Gastrocnemius medialis (tissue), 4 donors: ENCODE data around the gene OR52E8. TPM values are rescaled to one million over a fixed set of nuclear protein-coding genes. Genes with fewer than 3 reads are reported as not detected.

ENCODE experiments used
- ATAC-seq, 2 donors: fragments of 150-250 bp; one replicate each; pipeline ENCODE4 v1.9.1; 2016
- DNase-seq, 2 donors: peaks; one replicate each; pipeline ENCODE4 v3.0.0-alpha.2; 2019
- H3K27ac ChIP-seq, 4 donors: fragments of 200-600 bp; sonication (generic); 1 replicate in 1 of 4; 2 replicates in 3 of 4; pipeline ENCODE4 v1.5.1; 2016 to 2018; ENCODE audit warnings: mild to moderate bottlenecking in 2 of 4, moderate library complexity in 1 of 4
- H3K27me3 ChIP-seq, 3 donors: fragments of 200-600 bp; sonication (generic) in 2 of 3; 1 replicate in 1 of 3; 2 replicates in 2 of 3; pipeline versions ENCODE4 v1.5.1 to v1.6.0; 2016 to 2019; ENCODE audit warnings: mild to moderate bottlenecking in 1 of 3, moderate library complexity in 1 of 3
- H3K36me3 ChIP-seq, 2 donors: fragments of 200-600 bp; sonication (generic) in 1 of 2; one replicate each; pipeline ENCODE4 v1.5.1; 2017 to 2018
- H3K4me1 ChIP-seq, 2 donors: fragments of 200-600 bp; sonication (generic) in 1 of 2; one replicate each; pipeline ENCODE4 v1.5.1; 2016 to 2017; ENCODE audit warnings: mild to moderate bottlenecking in 2 of 2
- H3K4me3 ChIP-seq, 4 donors: fragments of 200-600 bp; sonication (generic) in 3 of 4; 1 replicate in 1 of 4; 2 replicates in 3 of 4; pipeline ENCODE4 v1.5.1; 2016 to 2019; ENCODE audit warnings: mild to moderate bottlenecking in 2 of 4
- H3K9me3 ChIP-seq, 3 donors: fragments of 200-600 bp; sonication (generic) in 2 of 3; 1 replicate in 1 of 3; 2 replicates in 2 of 3; pipeline ENCODE4 v1.5.1; 2016 to 2019
- POLR2A ChIP-seq, 2 donors: fragments of 450-650 bp; IDR thresholded peaks; one replicate each; pipeline ENCODE4 v1.6.1; 2017; ENCODE audit warnings: antibody characterized with exemption in 2 of 2, mild to moderate bottlenecking in 2 of 2, moderate library complexity in 2 of 2
- in situ Hi-C, 4 donors: fragments of 200-750 bp; cut with MboI; loops; one replicate each; pipeline versions ENCODE4 v1.15.0 to v1.8.0; 2017; ENCODE audit warnings: low sequenced_read_pairs in 4 of 4
- intact Hi-C: fragments of 100-400 bp; cut with DNase I; formaldehyde crosslinking; loops from one replicate; pipeline ENCODE4 v1.15.1; 2023; ENCODE audit warnings: low total_unique reads
- total RNA-seq, 4 donors: library from RNA; depleted of rRNA; stranded (reverse); fragments of >200 nt; gene quantifications; one replicate each; pipeline versions ENCODE4 v1.1.0 to v1.2.3, GENCODE V29; 2016
- TF ChIP-seq, protein P1 (sequence below), 5 experiments: fragments of 450-650 bp in 3 of 5; fragments of 200-600 bp in 2 of 5; sonication (generic) in 2 of 5; IDR thresholded peaks in 4 of 5; conservative IDR thresholded peaks in 1 of 5; 1 replicate in 4 of 5; 2 replicates in 1 of 5; pipeline ENCODE4 v1.5.1; 2016 to 2019; ENCODE audit warnings: antibody characterized with exemption in 5 of 5, mild to moderate bottlenecking in 3 of 5, moderate library complexity in 3 of 5

Gene OR52E8
- total RNA-seq, 4 donors from 2014 or later, result not detected

DNA sequence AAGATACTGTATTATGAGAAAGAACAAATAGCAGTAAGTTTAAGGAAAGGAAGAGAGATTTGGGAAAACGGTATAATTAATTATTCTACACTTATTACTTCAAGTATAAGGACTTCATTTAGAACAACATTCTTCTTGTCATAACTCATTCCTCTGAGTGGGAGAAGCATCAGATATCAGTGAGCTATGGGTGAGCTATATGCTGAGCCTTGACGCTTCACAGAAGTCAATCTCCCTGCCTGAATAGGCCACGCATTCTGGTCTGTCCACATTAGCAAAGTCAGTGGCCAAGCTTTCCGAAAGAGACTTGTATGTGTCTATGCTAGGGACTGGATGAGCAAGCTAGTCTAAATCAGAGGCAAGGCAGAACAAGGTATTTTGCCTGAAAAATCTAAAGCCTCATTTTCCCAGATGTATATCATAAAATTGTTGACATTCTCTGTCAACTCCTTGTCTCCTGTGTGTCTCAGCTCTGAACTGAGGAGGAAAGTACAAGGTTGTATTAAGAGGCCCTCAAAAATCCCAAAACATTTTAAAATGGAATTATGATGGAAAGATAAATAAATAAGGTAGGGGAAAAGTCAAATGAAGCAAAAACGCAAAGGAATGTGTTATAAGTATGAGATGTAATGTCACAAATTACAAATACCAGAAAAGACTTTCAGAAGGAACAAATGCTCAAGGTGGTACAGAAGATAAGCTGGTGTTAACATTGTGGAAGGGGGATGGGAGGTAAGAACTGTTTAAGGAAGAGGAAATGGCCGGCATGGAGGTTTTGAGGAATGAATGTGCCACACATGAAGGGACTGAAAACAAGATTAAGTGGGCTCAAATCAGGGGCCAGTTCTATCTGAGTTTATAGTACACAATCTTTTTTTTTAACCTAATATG is 47.3 kb downstream of the OR52E8 start:
- in situ Hi-C loops (loop anchor here (10.0 to 25.0 kb wide), 5 partner anchors 323 to 1173 kb away; partner anchors contain the start of genes OR52D1 (in 2 of the 4), OR51D1 (in 1 of the 4) and OR51E1 (in 1 of the 4)), intact Hi-C loops (loop anchor here (2.0 to 5.0 kb wide), 3 partner anchors 118 to 685 kb away; no protein-coding TSS in a partner anchor)
- no peak overlapping the region for H3K4me3 ChIP-seq
- DNase-seq, result no peak
- H3K27me3 ChIP-seq, result no peaks in the 10 kb centered on the region
- no peaks in the 10 kb centered on the region for H3K36me3 ChIP-seq
- ATAC-seq, result no peak
- no peaks in the 10 kb centered on the region for H3K9me3 ChIP-seq
- TF ChIP-seq POLR2A (IDR thresholded peaks at IDR 0.05), result no peak
- TF ChIP-seq, protein P1, sequence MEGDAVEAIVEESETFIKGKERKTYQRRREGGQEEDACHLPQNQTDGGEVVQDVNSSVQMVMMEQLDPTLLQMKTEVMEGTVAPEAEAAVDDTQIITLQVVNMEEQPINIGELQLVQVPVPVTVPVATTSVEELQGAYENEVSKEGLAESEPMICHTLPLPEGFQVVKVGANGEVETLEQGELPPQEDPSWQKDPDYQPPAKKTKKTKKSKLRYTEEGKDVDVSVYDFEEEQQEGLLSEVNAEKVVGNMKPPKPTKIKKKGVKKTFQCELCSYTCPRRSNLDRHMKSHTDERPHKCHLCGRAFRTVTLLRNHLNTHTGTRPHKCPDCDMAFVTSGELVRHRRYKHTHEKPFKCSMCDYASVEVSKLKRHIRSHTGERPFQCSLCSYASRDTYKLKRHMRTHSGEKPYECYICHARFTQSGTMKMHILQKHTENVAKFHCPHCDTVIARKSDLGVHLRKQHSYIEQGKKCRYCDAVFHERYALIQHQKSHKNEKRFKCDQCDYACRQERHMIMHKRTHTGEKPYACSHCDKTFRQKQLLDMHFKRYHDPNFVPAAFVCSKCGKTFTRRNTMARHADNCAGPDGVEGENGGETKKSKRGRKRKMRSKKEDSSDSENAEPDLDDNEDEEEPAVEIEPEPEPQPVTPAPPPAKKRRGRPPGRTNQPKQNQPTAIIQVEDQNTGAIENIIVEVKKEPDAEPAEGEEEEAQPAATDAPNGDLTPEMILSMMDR (IDR thresholded peaks at IDR 0.05 in 4 of 5, conservative IDR thresholded peaks at IDR 0.05 in 1 of 5), result no peak
- no peak overlapping the region for H3K27ac ChIP-seq
- no peaks in the 10 kb centered on the region for H3K4me1 ChIP-seq

GRCh38 chr11:5809122-5809519 is 48.4 kb downstream of the OR52E8 start:
- H3K27me3 ChIP-seq, result no peaks in the 10 kb centered on the region

GRCh38 chr11:5808500-5809121 is 48.9 kb downstream of the OR52E8 start, which contains the start of gene OR52N2:
OR52N2 (plus strand) TSS chr11:5808924; CDS start chr11:5820336, 11,412 bp downstream.
- H3K27ac ChIP-seq, result peak within 1 kb of the TSS in 1 of 4 donors; percentile 22

More at GRCh38 chr11:5809122-5809519, 48.4 kb downstream of the OR52E8 start:
- intact Hi-C loops, result loop anchor here (2.0 to 5.0 kb wide), 3 partner anchors 117 to 684 kb away; no protein-coding TSS in a partner anchor
- no peaks in the 10 kb centered on the region for H3K9me3 ChIP-seq
- DNase-seq, result no peak
- in situ Hi-C loops, result loop anchor here (10.0 to 25.0 kb wide), 5 partner anchors 322 to 1172 kb away; partner anchors contain the start of genes OR52D1 (in 2 of the 4), OR51D1 (in 1 of the 4) and OR51E1 (in 1 of the 4)
- no peaks in the 10 kb centered on the region for H3K36me3 ChIP-seq
- H3K4me3 ChIP-seq, result peak overlapping the region; percentile 26 to 68 (median 58)
- TF ChIP-seq POLR2A (IDR thresholded peaks at IDR 0.05), result no peak
- TF ChIP-seq, protein P1 (IDR thresholded peaks at IDR 0.05 in 4 of 5, conservative IDR thresholded peaks at IDR 0.05 in 1 of 5), result no peak
- peak in 1 of 2 donors; percentile 33 for ATAC-seq
- no peaks in the 10 kb centered on the region for H3K4me1 ChIP-seq
- H3K27ac ChIP-seq, result peak overlapping the region in 1 of 4 donors; percentile 22

GRCh38 chr11:5807580-5807979 is 49.9 kb downstream of the OR52E8 start:
- Histone ChIP-seq H3K27me3 (no peaks in the 10 kb centered on the region), H3K9me3 (no peaks in the 10 kb centered on the region), H3K27ac (no peak overlapping the region), H3K4me3 (no peak overlapping the region), H3K4me1 (no peaks in the 10 kb centered on the region), H3K36me3 (no peaks in the 10 kb centered on the region)
- no peak for DNase-seq
- in situ Hi-C loops, result loop anchor here (10.0 to 25.0 kb wide), 5 partner anchors 320 to 1170 kb away; partner anchors contain the start of genes OR52D1 (in 2 of the 4), OR51D1 (in 1 of the 4) and OR51E1 (in 1 of the 4)
- TF ChIP-seq POLR2A (IDR thresholded peaks at IDR 0.05), result no peak
- TF ChIP-seq, protein P1 (IDR thresholded peaks at IDR 0.05 in 4 of 5, conservative IDR thresholded peaks at IDR 0.05 in 1 of 5), result no peak
- intact Hi-C loops, result loop anchor here (5.0 kb wide), 1 partner anchor 115 kb away; no protein-coding TSS in a partner anchor
- no peak for ATAC-seq

More at GRCh38 chr11:5808500-5809121, 48.9 kb downstream of the OR52E8 start, which contains the start of gene OR52N2:
- no peaks in the 10 kb centered on the region for H3K36me3 ChIP-seq
- intact Hi-C loops, result loop anchor here (2.0 to 5.0 kb wide), 3 partner anchors 116 to 684 kb away; no protein-coding TSS in a partner anchor
- ATAC-seq, result peak; percentile 47 to 76
- no peaks in the 10 kb centered on the region for H3K4me1 ChIP-seq
- in situ Hi-C loops, result loop anchor here (10.0 to 25.0 kb wide), 5 partner anchors 321 to 1171 kb away; partner anchors contain the start of genes OR52D1 (in 2 of the 4), OR51D1 (in 1 of the 4) and OR51E1 (in 1 of the 4)
- peak; percentile 46 to 48 for DNase-seq
- no peaks in the 10 kb centered on the region for H3K27me3 ChIP-seq
- peak within 1 kb of the TSS; percentile 26 to 68 (median 58) for H3K4me3 ChIP-seq
- no peaks in the 10 kb centered on the region for H3K9me3 ChIP-seq
- TF ChIP-seq POLR2A (IDR thresholded peaks at IDR 0.05), result no peak
- TF ChIP-seq, protein P1 (IDR thresholded peaks at IDR 0.05 in 4 of 5, conservative IDR thresholded peaks at IDR 0.05 in 1 of 5), result peak; percentile 48 to 83 (median 69)
